Hepatocyte (in vitro differentiated cells): ENCODE results near the gene TLR4.

ENCODE experiments used
- CTCF ChIP-seq: fragments of 200-600 bp; sonication (generic); IDR thresholded peaks from 2 replicates; pipeline ENCODE4 v1.5.1; 2016; ENCODE audit warnings: antibody characterized with exemption, mild to moderate bottlenecking; ENCODE audit not compliant: poor library complexity
- EZH2phosphoT487 ChIP-seq: fragments of 200-600 bp; sonication (generic); IDR thresholded peaks from one replicate; pipeline ENCODE4 v1.6.1; 2018; ENCODE audit warnings: antibody characterized with exemption, mild to moderate bottlenecking, low read depth, moderate library complexity; ENCODE audit not compliant: unreplicated experiment, severe bottlenecking

GRCh38 chr9:117772960-117773359 is 68.8 kb downstream of the TLR4 start:
- no peak for TF ChIP-seq CTCF
- no peak for TF ChIP-seq EZH2phosphoT487
